G401 (cell line): ENCODE results near the gene ABCA4. TPM values are rescaled to one million over a fixed set of nuclear protein-coding genes. Genes with fewer than 3 reads are reported as not detected.

ENCODE experiments used
- DNase-seq: peaks from one replicate; pipeline ENCODE4 v3.0.0-alpha.2; 2015; ENCODE audit warnings: low spot score
- in situ Hi-C: cut with HindIII; loops from 2 replicates; pipeline ENCODE4 v1.10.0; 2016; ENCODE audit warnings: low sequenced_read_pairs, mixed read lengths
- total RNA-seq: library from RNA; depleted of rRNA; stranded (reverse); fragments of >200 nt; shearing (Covaris generic); gene quantifications from 2 replicates; pipeline ENCODE4 v1.2.3, GENCODE V29; 2014

ABCA4 gene
- total RNA-seq, 1 experiment from 2014 or later: 1.8 TPM

DNA sequence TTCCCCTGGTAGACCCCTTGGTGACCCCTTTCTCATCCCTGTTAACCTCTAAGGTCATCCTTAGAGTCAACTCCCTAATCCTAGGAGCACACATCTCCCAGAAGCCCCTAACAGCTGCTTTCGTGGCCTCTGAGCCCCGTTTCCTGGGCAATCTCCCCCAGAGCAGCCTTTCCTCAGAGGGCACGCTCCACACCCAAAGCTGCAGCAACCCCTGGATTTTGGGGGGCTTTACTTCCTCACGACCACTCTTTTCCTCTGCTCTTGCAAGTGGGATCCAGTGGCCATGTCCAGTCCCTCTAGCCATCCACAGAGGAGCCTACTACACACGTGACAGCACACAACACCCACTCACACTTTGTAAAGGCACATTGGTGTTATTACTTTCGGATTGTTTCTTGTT lies 13.8 kb downstream of the ABCA4 start:
- in situ Hi-C loops: no loop called here
- no peak for DNase-seq

GRCh38 chr1:94106716-94107115 lies 14.2 kb downstream of the ABCA4 start:
- DNase-seq: no peak
- in situ Hi-C loops: no loop called here

- DNase-seq: no peak
- in situ Hi-C loops: no loop called here
Observed at GRCh38 chr1:94105957-94106529, 14.9 kb downstream of the ABCA4 start.

DNA sequence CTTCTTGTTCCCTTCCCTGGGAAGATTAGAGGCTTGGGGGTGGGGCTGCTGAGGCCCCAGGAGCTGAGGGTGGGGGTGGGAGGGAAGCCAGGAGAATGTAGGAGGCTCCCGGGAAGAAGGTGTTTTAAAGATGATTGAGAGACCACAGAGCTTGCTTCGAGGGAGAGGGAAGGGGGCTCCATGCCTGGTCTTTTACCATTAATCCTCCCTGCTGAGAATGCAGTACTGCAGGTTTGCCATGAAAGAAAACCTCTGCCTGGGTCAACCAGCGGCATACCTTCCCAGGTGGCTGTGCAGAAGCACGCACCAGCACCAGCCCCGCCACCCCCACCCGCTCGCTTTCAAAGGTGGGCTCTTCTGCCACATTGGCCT lies 15.4 kb downstream of the ABCA4 start:
- no peak for DNase-seq
- in situ Hi-C loops: no loop called here

- in situ Hi-C loops: no loop called here
- no peak for DNase-seq
Observed at GRCh38 chr1:94104776-94105580, 16.0 kb downstream of the ABCA4 start.

- no peak for DNase-seq
- in situ Hi-C loops: no loop called here
Observed at GRCh38 chr1:94104127-94104684, 16.7 kb downstream of the ABCA4 start.

GRCh38 chr1:94103608-94104007 lies 17.3 kb downstream of the ABCA4 start:
- in situ Hi-C loops: no loop called here
- no peak for DNase-seq

GRCh38 chr1:94101613-94102525 lies 19.1 kb downstream of the ABCA4 start:
- in situ Hi-C loops: no loop called here

DNA sequence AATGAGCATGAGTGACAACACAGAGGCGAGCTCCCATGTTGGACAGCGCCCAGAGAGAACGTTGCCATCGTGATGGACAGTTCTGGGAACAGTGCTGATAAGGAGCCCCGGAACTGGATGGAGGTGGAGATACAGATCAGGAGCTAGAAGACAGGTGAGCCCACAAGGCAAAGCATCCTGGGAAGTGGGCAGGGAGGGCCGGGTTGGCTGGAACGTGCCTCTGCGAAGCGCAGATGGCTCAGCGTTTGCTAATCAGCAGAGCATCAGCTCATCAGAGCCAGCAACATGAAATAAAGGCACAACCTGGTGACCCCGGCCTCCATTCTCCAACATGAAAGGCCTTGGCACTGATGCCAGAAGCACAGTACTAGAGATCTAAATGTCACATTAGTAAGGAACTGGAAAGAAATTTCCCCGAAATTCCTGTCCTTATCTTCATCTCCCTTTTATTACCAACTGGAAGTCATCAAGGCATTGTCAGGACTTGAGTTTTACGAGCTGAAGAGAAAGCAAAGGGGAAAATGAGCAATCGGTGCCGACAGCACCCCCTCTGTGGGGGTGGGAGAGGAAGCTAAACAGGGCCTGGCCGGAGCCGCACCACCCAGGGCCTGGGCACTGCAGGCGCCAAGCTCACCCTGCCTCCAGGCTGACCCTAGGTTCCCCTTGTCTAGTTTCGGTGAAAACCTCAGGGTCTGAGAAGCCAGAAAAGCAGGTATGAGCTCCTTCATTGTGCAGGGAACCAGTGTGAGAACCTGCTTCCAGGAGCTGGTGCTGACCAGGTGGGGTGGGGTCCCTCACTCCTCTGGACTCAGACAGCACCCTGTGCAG lies 19.9 kb downstream of the ABCA4 start:
- peak; percentile 54 for DNase-seq
- in situ Hi-C loops: no loop called here

More at GRCh38 chr1:94101613-94102525, 19.1 kb downstream of the ABCA4 start:
- peak; percentile 92 for DNase-seq

DNA sequence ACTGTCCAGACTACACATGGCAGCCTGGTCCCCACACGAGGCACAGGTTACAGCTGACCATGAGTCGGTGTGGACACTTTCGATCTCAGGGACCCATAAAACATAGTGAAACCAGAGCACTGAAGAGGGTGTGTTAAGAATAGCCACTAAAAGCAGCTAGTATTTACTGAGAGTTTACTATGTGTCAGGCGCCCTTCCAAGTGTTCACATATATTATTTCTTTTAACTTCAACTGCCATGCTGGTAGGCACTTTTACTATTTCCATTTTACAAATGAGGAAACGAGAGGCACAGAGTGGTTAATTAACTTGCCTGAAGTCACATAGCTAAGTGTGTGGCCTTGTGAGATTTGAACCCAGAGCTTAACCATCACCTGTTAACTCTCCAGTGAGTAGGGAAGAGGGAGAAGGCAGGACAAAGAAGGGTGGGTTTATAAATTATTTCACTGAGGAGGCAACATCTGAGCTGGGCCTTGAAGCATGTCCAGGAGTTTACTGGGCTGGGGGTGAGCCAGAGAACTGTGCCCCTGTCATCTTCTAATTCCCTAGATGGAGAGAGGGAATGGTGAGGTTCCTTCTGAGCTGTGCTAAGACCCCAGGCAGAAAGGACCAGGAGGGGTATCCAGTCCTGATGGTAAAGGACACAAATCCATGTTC lies 20.7 kb downstream of the ABCA4 start:
- in situ Hi-C loops: no loop called here
- no peak for DNase-seq

DNA sequence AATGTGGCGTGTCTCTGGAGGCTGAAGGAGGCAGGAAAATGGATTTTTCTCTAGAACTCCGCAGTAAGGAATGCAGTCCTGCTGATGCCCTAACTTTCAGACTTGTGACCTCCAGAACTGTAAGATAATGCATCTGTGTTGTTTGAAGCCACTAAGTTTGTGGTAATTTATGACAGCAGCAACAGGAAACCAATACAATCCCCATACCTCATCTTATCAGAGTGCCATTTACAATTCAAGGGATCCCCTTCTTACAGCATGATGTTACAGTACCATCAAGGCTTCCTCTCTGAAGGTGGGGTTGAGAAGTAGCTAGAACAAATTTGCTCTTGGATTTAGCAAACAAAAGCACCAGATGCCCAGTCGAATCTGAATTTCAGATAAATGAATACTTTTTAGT lies 21.6 kb downstream of the ABCA4 start:
- DNase-seq: no peak
- in situ Hi-C loops: no loop called here

GRCh38 chr1:94098585-94099111 lies 22.3 kb downstream of the ABCA4 start:
- in situ Hi-C loops: no loop called here
- no peak for DNase-seq

- in situ Hi-C loops: no loop called here
- no peak for DNase-seq
Observed at GRCh38 chr1:94096797-94097549, 24.0 kb downstream of the ABCA4 start.

DNA sequence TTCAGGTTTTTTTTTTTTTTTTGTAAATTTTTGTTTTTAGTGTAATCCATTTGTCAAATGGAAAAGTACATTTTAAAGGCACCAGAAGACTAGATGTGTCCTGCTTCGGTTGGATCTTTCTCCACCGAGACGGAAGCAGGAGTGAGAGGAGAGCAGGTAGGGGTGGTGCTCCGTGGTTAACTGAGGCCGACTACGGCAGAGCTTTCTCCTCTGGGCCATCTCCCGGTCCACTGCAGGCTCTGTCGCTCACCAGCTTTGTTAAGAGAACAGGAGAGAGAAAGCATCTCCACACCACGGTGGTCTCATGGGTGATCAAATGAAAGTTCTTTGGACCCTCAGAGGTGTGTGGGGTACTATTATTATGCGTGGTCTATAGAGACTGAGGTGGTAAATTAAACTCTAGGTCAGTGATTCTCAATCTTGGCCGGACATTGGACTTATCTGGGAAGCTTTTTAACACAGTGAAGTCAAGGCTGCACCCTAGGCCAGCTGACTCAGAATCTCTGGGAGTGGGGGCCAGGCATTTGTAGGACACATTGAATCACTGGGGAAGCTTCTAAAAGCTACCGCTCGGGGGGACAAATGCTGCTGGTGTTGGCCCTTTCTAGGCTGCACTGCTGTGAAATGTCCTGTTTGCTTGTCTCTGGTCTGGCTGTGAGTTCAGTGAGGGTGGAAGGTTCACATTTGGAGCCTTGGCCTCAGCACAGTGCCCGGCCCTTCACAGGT lies 25.0 kb downstream of the ABCA4 start:
- in situ Hi-C loops: no loop called here
- DNase-seq: peak; percentile 72

DNA sequence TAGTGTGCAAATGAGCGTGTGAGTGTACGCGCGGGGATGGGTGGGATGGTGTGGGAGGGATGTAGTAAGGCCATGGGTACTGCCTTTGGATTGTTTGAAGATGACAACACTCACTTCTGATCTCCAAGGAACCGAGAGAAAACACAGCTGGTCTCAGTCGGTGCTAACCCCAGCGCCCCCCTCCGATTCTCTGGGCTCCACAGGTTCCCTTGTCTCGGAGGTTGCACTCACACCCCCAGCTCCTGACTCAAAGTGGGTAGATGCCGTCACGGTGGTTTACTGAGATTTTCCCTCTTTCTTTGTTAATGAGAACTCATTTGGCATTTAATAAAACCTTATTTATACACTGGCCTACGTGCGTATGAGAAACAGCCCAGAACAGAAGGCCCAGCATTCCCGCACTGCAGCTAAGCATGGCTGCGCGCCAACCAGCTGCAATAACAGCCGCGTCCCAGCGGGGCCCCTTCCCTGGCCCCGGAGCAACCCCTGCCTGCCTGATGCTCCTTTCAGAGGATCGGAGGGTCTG lies 25.8 kb downstream of the ABCA4 start:
- peak; percentile 63 for DNase-seq
- in situ Hi-C loops: no loop called here

GRCh38 chr1:94094469-94095111 lies 26.4 kb downstream of the ABCA4 start:
- DNase-seq: peak; percentile 99
- in situ Hi-C loops: no loop called here
